AG09319 (cell line): ENCODE measurements around the gene SYT12.
A peak's percentile ranks its signal among the peaks of the same experiment; 100 is the strongest.

ENCODE experiments used
- DNase-seq: peaks from one replicate; pipeline ENCODE4 v3.0.0-alpha.2; 2010; ENCODE audit warnings: low read depth; ENCODE audit errors: extremely low read depth
- TF ChIP-seq, protein P1 (sequence below): IDR thresholded peaks from 2 replicates; pipeline ENCODE4 v1.5.1; 2011; ENCODE audit warnings: low read depth, mild to moderate bottlenecking, inconsistent platforms, low read length, moderate library complexity

The SYT12 gene

DNA sequence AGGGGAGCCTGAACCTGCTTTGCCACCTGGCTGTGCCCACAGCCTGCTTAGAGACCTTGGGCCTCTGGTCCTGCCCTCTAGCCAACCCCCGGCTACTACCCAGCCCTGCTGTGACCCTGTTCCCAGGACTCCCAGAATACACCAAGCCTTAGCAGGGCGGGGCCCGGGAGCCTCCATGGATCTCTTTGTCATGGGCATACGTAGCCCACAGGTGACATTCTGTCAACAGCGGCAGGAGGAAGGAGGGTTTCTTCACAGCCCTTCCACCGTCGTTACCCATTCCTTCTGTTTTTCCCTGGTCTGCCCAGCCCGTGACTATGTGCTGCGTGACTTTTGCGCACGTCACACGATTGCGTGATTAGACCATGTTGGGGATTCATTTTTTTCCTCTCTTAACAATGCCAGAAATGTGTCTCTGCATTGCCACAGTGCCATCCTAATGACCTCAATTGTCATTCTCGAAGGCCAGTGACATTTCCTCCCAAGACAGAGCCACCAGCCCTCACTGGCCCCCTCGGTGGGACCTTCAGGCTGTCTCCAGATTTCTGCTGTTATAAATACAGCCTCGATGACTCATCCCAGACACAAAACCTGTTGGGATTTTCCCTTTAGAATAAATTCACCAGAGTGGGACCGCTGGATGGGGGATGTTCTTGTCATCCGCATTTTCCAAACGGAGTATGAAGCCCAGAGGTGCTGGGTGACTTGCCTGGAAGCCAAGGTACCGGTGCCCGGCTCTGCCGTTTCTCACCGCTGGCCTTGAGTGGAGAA lies 9.0 kb downstream of the SYT12 start:
- DNase-seq, result no peak
- TF ChIP-seq, protein P1, sequence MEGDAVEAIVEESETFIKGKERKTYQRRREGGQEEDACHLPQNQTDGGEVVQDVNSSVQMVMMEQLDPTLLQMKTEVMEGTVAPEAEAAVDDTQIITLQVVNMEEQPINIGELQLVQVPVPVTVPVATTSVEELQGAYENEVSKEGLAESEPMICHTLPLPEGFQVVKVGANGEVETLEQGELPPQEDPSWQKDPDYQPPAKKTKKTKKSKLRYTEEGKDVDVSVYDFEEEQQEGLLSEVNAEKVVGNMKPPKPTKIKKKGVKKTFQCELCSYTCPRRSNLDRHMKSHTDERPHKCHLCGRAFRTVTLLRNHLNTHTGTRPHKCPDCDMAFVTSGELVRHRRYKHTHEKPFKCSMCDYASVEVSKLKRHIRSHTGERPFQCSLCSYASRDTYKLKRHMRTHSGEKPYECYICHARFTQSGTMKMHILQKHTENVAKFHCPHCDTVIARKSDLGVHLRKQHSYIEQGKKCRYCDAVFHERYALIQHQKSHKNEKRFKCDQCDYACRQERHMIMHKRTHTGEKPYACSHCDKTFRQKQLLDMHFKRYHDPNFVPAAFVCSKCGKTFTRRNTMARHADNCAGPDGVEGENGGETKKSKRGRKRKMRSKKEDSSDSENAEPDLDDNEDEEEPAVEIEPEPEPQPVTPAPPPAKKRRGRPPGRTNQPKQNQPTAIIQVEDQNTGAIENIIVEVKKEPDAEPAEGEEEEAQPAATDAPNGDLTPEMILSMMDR, result no peak

DNA sequence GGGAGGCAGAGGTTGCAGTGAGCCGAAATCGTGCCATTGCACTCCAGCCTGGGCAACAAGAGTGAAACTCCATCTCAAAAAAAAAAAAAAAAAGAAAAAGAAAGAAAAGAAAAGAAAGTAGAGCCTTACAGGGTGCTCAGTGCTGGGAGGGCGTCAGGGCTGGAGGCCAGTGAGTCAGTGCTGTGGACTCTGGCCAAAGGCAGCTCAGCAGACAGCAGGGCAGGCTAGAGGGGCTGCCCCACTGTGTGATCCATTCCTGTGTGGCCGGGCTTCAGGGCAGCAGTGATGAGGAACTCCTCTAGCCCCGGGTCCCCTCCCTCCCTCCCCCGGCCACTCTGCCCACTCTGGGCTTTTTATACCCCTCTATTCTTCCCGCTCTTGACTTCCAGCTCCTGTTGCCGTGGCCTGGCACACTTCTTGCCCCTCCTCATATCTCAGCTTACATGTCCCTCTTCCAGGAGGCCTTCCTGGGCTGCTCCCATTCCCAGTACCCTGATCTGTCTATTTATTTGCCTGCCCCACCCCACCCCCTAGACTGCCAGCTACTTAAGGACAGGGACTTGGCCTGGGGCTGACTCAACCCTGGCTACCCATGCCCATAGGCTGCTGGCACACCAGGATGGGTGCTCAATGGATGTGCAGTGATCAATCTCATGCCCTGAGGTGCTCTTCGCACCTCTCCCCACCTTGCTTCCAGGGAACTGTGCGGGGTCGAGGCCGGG lies 10.1 kb downstream of the SYT12 start:
- DNase-seq, result peak; percentile 44
- TF ChIP-seq, protein P1, result no peak

DNA sequence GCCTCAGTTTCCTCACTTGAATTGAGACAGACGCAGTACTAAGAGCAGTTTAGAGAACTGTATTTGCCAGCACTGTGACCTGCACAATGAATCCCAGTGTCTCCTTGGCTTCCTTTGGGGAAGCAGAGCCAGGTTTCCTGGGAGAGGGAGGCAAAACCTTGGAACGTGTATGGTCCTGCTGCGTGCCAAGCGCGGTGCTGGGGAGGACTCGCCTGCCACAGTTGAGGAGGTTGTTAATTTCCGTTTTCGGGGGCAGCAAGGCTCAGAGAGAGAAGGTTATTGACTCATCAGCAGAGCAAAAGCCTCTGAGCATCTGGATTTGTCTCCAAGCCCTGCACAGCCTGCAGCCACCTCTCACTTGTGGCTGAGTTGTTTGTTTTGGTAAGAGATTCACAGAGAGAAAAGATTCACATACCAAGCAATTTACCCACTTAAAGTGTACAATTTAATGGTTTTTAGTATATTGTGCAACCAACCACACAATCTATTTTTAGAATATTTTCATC lies 10.8 kb downstream of the SYT12 start:
- TF ChIP-seq, protein P1, result no peak
- peak; percentile 86 for DNase-seq

DNA sequence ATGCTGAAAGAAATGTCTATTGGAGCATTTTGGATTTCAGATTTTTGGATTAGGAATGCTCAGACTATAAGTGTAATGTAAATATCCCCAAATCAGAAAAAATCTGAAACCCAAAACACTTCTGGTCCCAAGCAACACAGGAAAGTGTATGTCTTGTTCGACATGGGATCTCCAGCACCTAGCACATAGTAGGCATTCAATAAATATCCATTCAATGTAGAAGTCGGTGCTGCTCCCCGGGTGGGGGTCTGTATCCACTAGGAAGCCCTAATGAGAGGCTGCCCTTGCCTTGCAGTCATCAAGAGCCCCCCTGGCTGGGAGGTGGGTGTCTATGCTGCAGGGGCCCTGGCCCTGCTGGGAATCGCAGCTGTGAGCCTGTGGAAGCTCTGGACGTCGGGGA lies 11.4 kb downstream of the SYT12 start:
- TF ChIP-seq, protein P1, result no peak
- DNase-seq, result no peak

DNA sequence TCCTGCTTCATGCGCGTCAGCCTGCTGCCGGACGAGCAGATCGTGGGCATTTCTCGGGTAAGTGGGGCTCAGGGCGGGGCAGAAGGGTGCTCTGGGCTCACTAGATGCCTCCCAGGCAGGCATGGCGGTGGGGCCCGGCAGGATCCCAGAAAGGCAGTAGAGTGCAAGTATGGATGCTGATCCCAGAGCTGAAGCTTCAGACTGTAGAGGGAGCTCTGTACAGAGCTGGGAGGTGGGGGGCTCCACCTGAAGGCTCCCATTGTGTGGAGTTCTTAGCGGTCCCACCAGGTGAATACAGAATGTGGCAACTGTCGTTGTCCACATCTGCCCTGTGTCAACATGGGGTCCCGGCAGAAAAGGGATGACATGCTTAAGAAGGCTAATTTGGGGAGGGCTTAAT lies 17.2 kb downstream of the SYT12 start:
- TF ChIP-seq, protein P1, result no peak
- no peak for DNase-seq

DNA sequence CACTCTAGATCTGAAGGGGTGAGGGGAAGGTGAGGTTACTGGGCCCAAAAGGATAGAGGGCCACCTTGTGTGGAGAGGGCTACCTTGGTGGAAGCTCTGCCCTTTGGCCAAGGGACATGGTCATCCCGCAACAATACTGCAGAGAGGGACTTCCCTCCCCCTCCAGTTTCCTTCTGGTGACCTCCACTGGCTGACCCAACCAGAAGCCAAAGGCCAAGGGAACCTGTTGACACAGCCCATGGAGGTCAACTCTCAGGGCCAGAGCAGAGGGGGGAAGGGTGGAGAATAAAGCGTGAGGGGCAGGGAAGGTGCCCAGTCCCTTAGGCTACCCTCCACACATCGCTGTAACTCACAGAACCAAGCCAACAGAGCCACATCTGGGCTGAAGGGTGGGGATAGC lies 18.7 kb downstream of the SYT12 start:
- DNase-seq, result no peak
- TF ChIP-seq, protein P1, result no peak
